HepG2 (cell line): ENCODE results near the gene RNF183. TPM values are rescaled to one million over a fixed set of nuclear protein-coding genes. Genes with fewer than 3 reads are reported as not detected.

Experiments
- ATF7 ChIP-seq, 2 experiments: fragments of 450-650 bp in 1 of 2; sonication (generic) in 1 of 2; formaldehyde crosslinking in 1 of 2; IDR thresholded peaks; 2 replicates each; pipeline versions ENCODE4 v1.4.0 to v1.6.1; 2016 to 2020; ENCODE audit warnings: antibody characterized with exemption in 1 of 2, mild to moderate bottlenecking in 1 of 2, missing genetic modification reagents in 1 of 2
- CCDC6 ChIP-seq: sonication (generic); formaldehyde crosslinking; IDR thresholded peaks from 2 replicates; pipeline ENCODE4 v1.8.1; 2022; ENCODE audit warnings: mild to moderate bottlenecking, missing genetic modification reagents, moderate library complexity
- DR1 ChIP-seq: sonication (generic); formaldehyde crosslinking; IDR thresholded peaks from 2 replicates; pipeline ENCODE4 v1.8.0; 2021; ENCODE audit warnings: mild to moderate bottlenecking, missing genetic modification reagents, inconsistent platforms
- EEA1 ChIP-seq: sonication (generic); formaldehyde crosslinking; IDR thresholded peaks from 2 replicates; pipeline ENCODE4 v1.5.1; 2020; ENCODE audit warnings: mild to moderate bottlenecking, missing genetic modification reagents, borderline replicate concordance
- EED ChIP-seq: sonication (generic); formaldehyde crosslinking; IDR thresholded peaks from 2 replicates; pipeline ENCODE4 v1.5.0; 2020; ENCODE audit warnings: mild to moderate bottlenecking, missing genetic modification reagents
- KAT7 ChIP-seq: IDR thresholded peaks from 2 replicates; pipeline ENCODE4 v1.6.1; 2018; ENCODE audit warnings: borderline replicate concordance, missing compliant biosample characterization
- MTF2 ChIP-seq: sonication (generic); formaldehyde crosslinking; IDR thresholded peaks from 2 replicates; pipeline ENCODE4 v1.5.0; 2020; ENCODE audit warnings: missing genetic modification reagents, borderline replicate concordance
- NFYB ChIP-seq: sonication (generic); formaldehyde crosslinking; IDR thresholded peaks from 2 replicates; pipeline ENCODE4 v1.4.0; 2020; ENCODE audit warnings: missing genetic modification reagents
- PHF8 ChIP-seq: sonication (generic); formaldehyde crosslinking; IDR thresholded peaks from 2 replicates; pipeline ENCODE4 v1.5.0; 2020; ENCODE audit warnings: missing genetic modification reagents
- RCOR2 ChIP-seq: IDR thresholded peaks from 2 replicates; pipeline ENCODE4 v1.6.1; 2016; ENCODE audit warnings: missing biosample characterization, missing genetic modification reagents
- SRSF1 ChIP-seq: fragments of 200-400 bp; formaldehyde crosslinking; optimal IDR thresholded peaks from 2 replicates; pipeline ENCODE3; 2017; ENCODE audit warnings: mild to moderate bottlenecking, low read depth, low read length, moderate library complexity
- STAG1 ChIP-seq: sonication (generic); formaldehyde crosslinking; IDR thresholded peaks from 2 replicates; pipeline ENCODE4 v1.4.0; 2020; ENCODE audit warnings: missing genetic modification reagents
- TBP ChIP-seq: sonication (generic); formaldehyde crosslinking; IDR thresholded peaks from 2 replicates; pipeline ENCODE4 v1.5.0; 2020; ENCODE audit warnings: missing genetic modification reagents
- TEAD2 ChIP-seq: sonication (generic); formaldehyde crosslinking; IDR thresholded peaks from 2 replicates; pipeline ENCODE4 v1.9.0; 2021; ENCODE audit warnings: missing genetic modification reagents
- ZNF101 ChIP-seq: sonication (generic); formaldehyde crosslinking; IDR thresholded peaks from 2 replicates; pipeline ENCODE4 v1.4.0; 2020; ENCODE audit warnings: mild to moderate bottlenecking, low read depth, missing genetic modification reagents, borderline replicate concordance
- ZNF136 ChIP-seq: sonication (generic); formaldehyde crosslinking; IDR thresholded peaks from 2 replicates; pipeline ENCODE4 v1.8.1; 2022; ENCODE audit warnings: low read depth, mild to moderate bottlenecking, moderate library complexity, missing genetic modification reagents
- ZNF205 ChIP-seq: IDR thresholded peaks from 2 replicates; pipeline ENCODE4 v1.6.1; 2018; ENCODE audit warnings: missing biosample characterization, missing genetic modification reagents
- ZNF615 ChIP-seq: sonication (generic); formaldehyde crosslinking; IDR thresholded peaks from 2 replicates; pipeline ENCODE4 v1.5.0; 2020; ENCODE audit warnings: mild to moderate bottlenecking, missing genetic modification reagents, borderline replicate concordance
- ZNF616 ChIP-seq: sonication (generic); formaldehyde crosslinking; IDR thresholded peaks from 2 replicates; pipeline ENCODE4 v1.5.0; 2020; ENCODE audit warnings: low read depth, mild to moderate bottlenecking, missing genetic modification reagents
- ZSCAN25 ChIP-seq: sonication (generic); formaldehyde crosslinking; IDR thresholded peaks from 2 replicates; pipeline ENCODE4 v1.8.0; 2022; ENCODE audit warnings: mild to moderate bottlenecking, missing genetic modification reagents
- ZSCAN29 ChIP-seq: sonication (generic); formaldehyde crosslinking; conservative IDR thresholded peaks from 2 replicates; pipeline ENCODE4 v1.4.0; 2020; ENCODE audit warnings: mild to moderate bottlenecking, missing genetic modification reagents
- polyA plus RNA-seq, 8 experiments: library from polyadenylated mRNA; depleted of rRNA in 3 of 8; stranded (reverse) in 7 of 8; unstranded in 1 of 8; fragments of >200 nt; fragmentation: Illumina TruSeq in 4 of 8; extraction: Trizol in 4 of 8; gene quantifications; 2 replicates each; pipeline versions ENCODE4 v1.2.1 to v1.2.3, GENCODE V29; 2011 to 2016; ENCODE audit warnings: low read depth in 4 of 8, missing spikeins in 1 of 8, mixed read lengths in 1 of 8; ENCODE audit not compliant: insufficient read depth in 1 of 8
- total RNA-seq, 5 experiments: library from RNA; depleted of rRNA; stranded (reverse); fragments of >200 nt; fragmentation: Illumina TruSeq; extraction: Trizol; gene quantifications; 2 replicates each; pipeline ENCODE4 v1.2.3, GENCODE V29; 2016; ENCODE audit warnings: low read depth in 1 of 5
- TF ChIP-seq, protein P1 (sequence below): sonication (generic); formaldehyde crosslinking; IDR thresholded peaks from 2 replicates; pipeline ENCODE4 v1.5.0; 2020; ENCODE audit warnings: missing genetic modification reagents, mild to moderate bottlenecking, borderline replicate concordance
- TF ChIP-seq, protein P2 (sequence below): IDR thresholded peaks from 2 replicates; pipeline ENCODE4 v1.6.1; 2016; ENCODE audit warnings: low read depth, missing genetic modification reagents, missing compliant biosample characterization

RNF183 gene
- total and polyA plus RNA-seq, 2 of the 13 experiments (the other 11 are each of a cell fraction or from before 2014, with no cell fraction given), result 0.13 to 6.5 TPM

GRCh38 chr9:113275157-113276131 is 27.7 kb downstream of the RNF183 start, which contains the start of the genes CDC26 and PRPF4 (continued):
- TF ChIP-seq PHF8 (CRISPR knock-in tag) (peak; percentile 89), ZNF136 (CRISPR knock-in tag) (0 out of 2 replicates have a peak, but pooled peaks have one; percentile 45), STAG1 (CRISPR knock-in tag) (no peak), SRSF1 (peak; percentile 88), ZSCAN25 (CRISPR knock-in tag) (peak; percentile 67), ZSCAN29 (CRISPR knock-in tag) (0 out of 2 replicates have a peak, but pooled peaks have one; percentile 25), ZNF616 (CRISPR knock-in tag) (peak; percentile 51; the same call in 1 of the 2 replicates), MTF2 (CRISPR knock-in tag) (no peak), EED (CRISPR knock-in tag) (0 out of 2 replicates have a peak, but pooled peaks have one; percentile 18), NFYB (CRISPR knock-in tag) (peak; percentile 58), ZNF615 (CRISPR knock-in tag) (peak; percentile 62; the same call in 1 of the 2 replicates), TBP (no peak), CCDC6 (CRISPR knock-in tag) (no peak), TEAD2 (CRISPR knock-in tag) (no peak), ZNF101 (peak; percentile 77; the same call in 1 of the 2 replicates), EEA1 (peak; percentile 70), RCOR2 (CRISPR knock-in tag) (no peak), ATF7 (IDR thresholded peaks at IDR 0.05) (no peak), ATF7 (CRISPR knock-in tag; IDR thresholded peaks at IDR 0.05) (peak; percentile 63; the same call in 1 of the 2 replicates), KAT7 (0 out of 2 replicates have a peak, but pooled peaks have one; percentile 35), ZNF205 (CRISPR knock-in tag) (0 out of 2 replicates have a peak, but pooled peaks have one; percentile 23), DR1 (CRISPR knock-in tag) (peak; percentile 66; the same call in 1 of the 2 replicates)
- TF ChIP-seq, protein P1, sequence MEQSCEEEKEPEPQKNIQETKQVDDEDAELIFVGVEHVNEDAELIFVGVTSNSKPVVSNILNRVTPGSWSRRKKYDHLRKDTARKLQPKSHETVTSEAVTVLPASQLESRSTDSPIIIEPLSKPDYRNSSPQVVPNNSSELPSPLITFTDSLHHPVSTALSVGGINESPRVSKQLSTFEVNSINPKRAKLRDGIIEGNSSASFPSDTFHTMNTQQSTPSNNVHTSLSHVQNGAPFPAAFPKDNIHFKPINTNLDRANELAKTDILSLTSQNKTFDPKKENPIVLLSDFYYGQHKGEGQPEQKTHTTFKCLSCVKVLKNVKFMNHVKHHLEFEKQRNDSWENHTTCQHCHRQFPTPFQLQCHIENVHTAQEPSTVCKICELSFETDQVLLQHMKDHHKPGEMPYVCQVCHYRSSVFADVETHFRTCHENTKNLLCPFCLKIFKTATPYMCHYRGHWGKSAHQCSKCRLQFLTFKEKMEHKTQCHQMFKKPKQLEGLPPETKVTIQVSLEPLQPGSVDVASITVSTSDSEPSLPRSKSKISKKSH (CRISPR knock-in tag), result peak; percentile 85; the same call in 1 of the 2 replicates
- TF ChIP-seq, protein P2, sequence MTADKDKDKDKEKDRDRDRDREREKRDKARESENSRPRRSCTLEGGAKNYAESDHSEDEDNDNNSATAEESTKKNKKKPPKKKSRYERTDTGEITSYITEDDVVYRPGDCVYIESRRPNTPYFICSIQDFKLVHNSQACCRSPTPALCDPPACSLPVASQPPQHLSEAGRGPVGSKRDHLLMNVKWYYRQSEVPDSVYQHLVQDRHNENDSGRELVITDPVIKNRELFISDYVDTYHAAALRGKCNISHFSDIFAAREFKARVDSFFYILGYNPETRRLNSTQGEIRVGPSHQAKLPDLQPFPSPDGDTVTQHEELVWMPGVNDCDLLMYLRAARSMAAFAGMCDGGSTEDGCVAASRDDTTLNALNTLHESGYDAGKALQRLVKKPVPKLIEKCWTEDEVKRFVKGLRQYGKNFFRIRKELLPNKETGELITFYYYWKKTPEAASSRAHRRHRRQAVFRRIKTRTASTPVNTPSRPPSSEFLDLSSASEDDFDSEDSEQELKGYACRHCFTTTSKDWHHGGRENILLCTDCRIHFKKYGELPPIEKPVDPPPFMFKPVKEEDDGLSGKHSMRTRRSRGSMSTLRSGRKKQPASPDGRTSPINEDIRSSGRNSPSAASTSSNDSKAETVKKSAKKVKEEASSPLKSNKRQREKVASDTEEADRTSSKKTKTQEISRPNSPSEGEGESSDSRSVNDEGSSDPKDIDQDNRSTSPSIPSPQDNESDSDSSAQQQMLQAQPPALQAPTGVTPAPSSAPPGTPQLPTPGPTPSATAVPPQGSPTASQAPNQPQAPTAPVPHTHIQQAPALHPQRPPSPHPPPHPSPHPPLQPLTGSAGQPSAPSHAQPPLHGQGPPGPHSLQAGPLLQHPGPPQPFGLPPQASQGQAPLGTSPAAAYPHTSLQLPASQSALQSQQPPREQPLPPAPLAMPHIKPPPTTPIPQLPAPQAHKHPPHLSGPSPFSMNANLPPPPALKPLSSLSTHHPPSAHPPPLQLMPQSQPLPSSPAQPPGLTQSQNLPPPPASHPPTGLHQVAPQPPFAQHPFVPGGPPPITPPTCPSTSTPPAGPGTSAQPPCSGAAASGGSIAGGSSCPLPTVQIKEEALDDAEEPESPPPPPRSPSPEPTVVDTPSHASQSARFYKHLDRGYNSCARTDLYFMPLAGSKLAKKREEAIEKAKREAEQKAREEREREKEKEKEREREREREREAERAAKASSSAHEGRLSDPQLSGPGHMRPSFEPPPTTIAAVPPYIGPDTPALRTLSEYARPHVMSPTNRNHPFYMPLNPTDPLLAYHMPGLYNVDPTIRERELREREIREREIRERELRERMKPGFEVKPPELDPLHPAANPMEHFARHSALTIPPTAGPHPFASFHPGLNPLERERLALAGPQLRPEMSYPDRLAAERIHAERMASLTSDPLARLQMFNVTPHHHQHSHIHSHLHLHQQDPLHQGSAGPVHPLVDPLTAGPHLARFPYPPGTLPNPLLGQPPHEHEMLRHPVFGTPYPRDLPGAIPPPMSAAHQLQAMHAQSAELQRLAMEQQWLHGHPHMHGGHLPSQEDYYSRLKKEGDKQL (CRISPR knock-in tag), result no peak
